ENCODE results near the gene CTRB2. TPM values are rescaled to one million over a fixed set of nuclear protein-coding genes. Genes with fewer than 3 reads are reported as not detected.

Gene CTRB2
- total RNA-seq, 2 donors from 2014 or later = 12.5 TPM

GRCh38 chr16:75249441-75249840, 42.5 kb upstream of the CTRB2 start:
- Histone ChIP-seq H3K36me3 (no peaks in the 10 kb centered on the region), H3K4me1 (ENCODE audit: control insufficient read depth in 1 of 2, low read depth in 2 of 2) (peaks cover 73 to 85% of the 10 kb centered on the region in 2 donors), H3K27me3 (replicated peaks; ENCODE audit: insufficient read depth) (no peaks in the 10 kb centered on the region), H3K4me3 (peak overlapping the region; percentile 92), H3K9me3 (no peaks in the 10 kb centered on the region), H3K27ac (peak overlapping the region; percentile 96 to 99)
- no peak for DNase-seq (ENCODE audit: low spot score)
- no peak for ATAC-seq (ENCODE audit: insufficient number of reproducible peaks, low FRiP score, low read depth)
- no peak for TF ChIP-seq CTCF (IDR thresholded peaks at IDR 0.05)

DNA sequence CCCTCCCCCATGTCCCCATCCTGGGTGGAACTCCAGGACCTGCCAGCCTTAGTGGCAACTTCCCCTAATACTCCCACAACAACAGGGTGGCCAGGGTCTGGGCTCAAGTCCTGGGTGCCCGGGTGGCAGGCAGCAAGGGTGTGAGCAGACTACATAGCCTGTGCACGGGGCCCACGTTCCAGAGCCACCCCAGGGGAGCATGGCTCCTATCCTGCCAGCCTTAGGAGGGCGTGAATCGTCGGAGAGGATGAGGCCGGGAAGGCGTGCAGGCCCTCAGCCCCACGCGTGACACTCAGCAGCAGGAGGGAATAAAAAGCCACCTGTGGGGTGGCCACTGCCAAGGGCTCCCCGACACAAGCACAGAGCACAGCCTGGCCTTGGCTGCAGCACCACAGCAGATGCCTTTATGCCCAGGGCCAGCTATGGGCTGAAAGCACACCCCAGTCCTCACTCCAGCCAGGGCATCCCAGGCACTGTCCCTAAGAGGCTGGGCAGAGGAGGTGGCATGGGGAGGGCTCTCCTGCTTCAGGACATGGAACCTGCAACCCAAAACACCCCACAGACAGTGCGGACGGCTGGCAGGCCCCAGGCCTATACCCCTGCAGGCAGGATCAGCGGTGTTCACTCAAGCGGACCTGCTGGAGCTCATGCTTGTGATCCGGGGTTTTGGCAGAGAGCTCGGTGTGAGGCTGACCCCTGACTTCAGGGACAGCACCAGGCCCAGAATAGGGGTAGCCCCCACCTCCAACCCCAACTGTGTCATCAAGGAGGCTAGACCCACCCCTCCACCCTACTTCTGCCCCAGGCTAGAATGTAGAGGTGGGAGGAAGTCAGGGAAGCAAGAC, 41.8 kb upstream of the CTRB2 start:
- DNase-seq (ENCODE audit: low spot score) (no peak), ATAC-seq (ENCODE audit: insufficient number of reproducible peaks, low FRiP score, low read depth) (no peak)
- Histone ChIP-seq H3K27me3 (replicated peaks; ENCODE audit: insufficient read depth) (no peaks in the 10 kb centered on the region), H3K4me3 (peak overlapping the region; percentile 92), H3K36me3 (no peaks in the 10 kb centered on the region), H3K4me1 (ENCODE audit: control insufficient read depth in 1 of 2, low read depth in 2 of 2) (peaks cover 73 to 85% of the 10 kb centered on the region in 2 donors), H3K27ac (peak overlapping the region; percentile 96 to 99), H3K9me3 (no peaks in the 10 kb centered on the region)
- no peak for TF ChIP-seq CTCF (IDR thresholded peaks at IDR 0.05)

- Histone ChIP-seq H3K36me3 (no peaks in the 10 kb centered on the region), H3K4me1 (ENCODE audit: control insufficient read depth in 1 of 2, low read depth in 2 of 2) (peaks cover 75 to 85% of the 10 kb centered on the region in 2 donors), H3K27me3 (replicated peaks; ENCODE audit: insufficient read depth) (no peaks in the 10 kb centered on the region), H3K27ac (peak overlapping the region; percentile 96 to 99), H3K9me3 (no peaks in the 10 kb centered on the region), H3K4me3 (peak overlapping the region; percentile 92)
- TF ChIP-seq CTCF (IDR thresholded peaks at IDR 0.05) = no peak
- DNase-seq (ENCODE audit: low spot score) (no peak), ATAC-seq (ENCODE audit: insufficient number of reproducible peaks, low FRiP score, low read depth) (no peak)
These were observed 41.2 kb upstream of the CTRB2 start for GRCh38 chr16:75248142-75248535.

DNA sequence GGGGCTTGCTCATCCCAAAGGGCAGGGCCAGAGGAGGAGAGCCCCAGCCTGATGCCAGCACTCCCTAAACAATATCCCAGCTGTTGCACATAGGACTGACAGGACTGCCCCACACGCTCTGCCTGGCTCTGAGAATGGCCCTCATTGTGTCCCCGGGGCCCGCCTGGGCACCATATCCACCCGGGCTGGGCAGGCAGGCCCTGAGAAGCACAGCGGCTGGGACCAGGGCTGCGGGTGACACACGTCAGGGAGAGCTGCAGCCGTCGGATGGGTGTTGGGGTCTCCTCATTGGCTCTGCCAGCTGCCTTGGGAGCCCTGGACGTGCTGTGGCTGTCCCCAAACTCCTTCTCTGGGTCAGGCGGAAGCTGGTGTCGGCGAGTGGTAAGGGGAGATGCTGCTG, 40.3 kb upstream of the CTRB2 start:
- DNase-seq (ENCODE audit: low spot score) = no peak
- ATAC-seq (ENCODE audit: insufficient number of reproducible peaks, low FRiP score, low read depth) = no peak
- no peaks in the 10 kb centered on the region for H3K27me3 ChIP-seq (replicated peaks; ENCODE audit: insufficient read depth)
- peak overlapping the region; percentile 92 for H3K4me3 ChIP-seq
- H3K36me3 ChIP-seq = no peaks in the 10 kb centered on the region
- TF ChIP-seq CTCF (IDR thresholded peaks at IDR 0.05) = no peak
- H3K9me3 ChIP-seq = no peaks in the 10 kb centered on the region
- H3K27ac ChIP-seq = peak overlapping the region; percentile 96 to 99
- peaks cover 70 to 85% of the 10 kb centered on the region in 2 donors for H3K4me1 ChIP-seq (ENCODE audit: control insufficient read depth in 1 of 2, low read depth in 2 of 2)

GRCh38 chr16:75246504-75247205, 39.7 kb upstream of the CTRB2 start:
- DNase-seq (ENCODE audit: low spot score) (no peak), ATAC-seq (ENCODE audit: insufficient number of reproducible peaks, low FRiP score, low read depth) (no peak)
- H3K4me1 ChIP-seq (ENCODE audit: control insufficient read depth in 1 of 2, low read depth in 2 of 2) = peaks cover 65 to 85% of the 10 kb centered on the region in 2 donors
- TF ChIP-seq CTCF (IDR thresholded peaks at IDR 0.05) = no peak
- H3K4me3 ChIP-seq = peak overlapping the region; percentile 92
- H3K9me3 ChIP-seq = no peaks in the 10 kb centered on the region
- H3K27ac ChIP-seq = peak overlapping the region; percentile 96 to 99
- H3K36me3 ChIP-seq = peaks cover 5% of the 10 kb centered on the region
- H3K27me3 ChIP-seq (replicated peaks; ENCODE audit: insufficient read depth) = no peaks in the 10 kb centered on the region
